Measurements from ENCODE around the gene TTC9B. TPM values are rescaled to one million over a fixed set of nuclear protein-coding genes. Genes with fewer than 3 reads are reported as not detected.
A peak's percentile ranks its signal among the peaks of the same experiment; 100 is the strongest.

TTC9B gene
- total RNA-seq, 1 donor from 2014 or later = not detected

GRCh38 chr19:40253611-40254092, 35.5 kb upstream of the TTC9B start:
- ATAC-seq (no peak), DNase-seq (no peak)
- H3K27me3 ChIP-seq (ENCODE audit: low read depth) = no peaks in the 10 kb centered on the region
- H3K4me3 ChIP-seq = no peak overlapping the region
- intact Hi-C loops (cut with DNase I) = no loop called here
- H3K4me1 ChIP-seq = no peaks in the 10 kb centered on the region
- H3K36me3 ChIP-seq = peaks cover 75% of the 10 kb centered on the region
- H3K27ac ChIP-seq = no peak overlapping the region
- H3K9me3 ChIP-seq = no peaks in the 10 kb centered on the region
- no peak for TF ChIP-seq CTCF (IDR thresholded peaks at IDR 0.05)

- intact Hi-C loops (cut with DNase I) = no loop called here
- Histone ChIP-seq H3K4me3 (no peak overlapping the region), H3K4me1 (no peaks in the 10 kb centered on the region), H3K27me3 (ENCODE audit: low read depth) (no peaks in the 10 kb centered on the region), H3K9me3 (no peaks in the 10 kb centered on the region), H3K36me3 (peaks cover 75% of the 10 kb centered on the region), H3K27ac (no peak overlapping the region)
- TF ChIP-seq CTCF (IDR thresholded peaks at IDR 0.05) = no peak
- DNase-seq (no peak), ATAC-seq (no peak)
Measured at GRCh38 chr19:40252395-40252794, 34.2 kb upstream of the TTC9B start.

GRCh38 chr19:40251991-40252390, 33.8 kb upstream of the TTC9B start:
- ATAC-seq (no peak), DNase-seq (no peak)
- intact Hi-C loops (cut with DNase I) = no loop called here
- Histone ChIP-seq H3K4me3 (no peak overlapping the region), H3K4me1 (no peaks in the 10 kb centered on the region), H3K27me3 (ENCODE audit: low read depth) (no peaks in the 10 kb centered on the region), H3K9me3 (no peaks in the 10 kb centered on the region), H3K27ac (no peak overlapping the region), H3K36me3 (peaks cover 74% of the 10 kb centered on the region)
- TF ChIP-seq CTCF (IDR thresholded peaks at IDR 0.05) = no peak

GRCh38 chr19:40251244-40251643, 33.1 kb upstream of the TTC9B start:
- H3K9me3 ChIP-seq = no peaks in the 10 kb centered on the region
- ATAC-seq = no peak
- no peaks in the 10 kb centered on the region for H3K4me1 ChIP-seq
- no peak overlapping the region for H3K4me3 ChIP-seq
- DNase-seq = no peak
- no peaks in the 10 kb centered on the region for H3K27me3 ChIP-seq (ENCODE audit: low read depth)
- H3K27ac ChIP-seq = no peak overlapping the region
- H3K36me3 ChIP-seq = peaks cover 66% of the 10 kb centered on the region
- TF ChIP-seq CTCF (IDR thresholded peaks at IDR 0.05) = no peak
- intact Hi-C loops (cut with DNase I) = no loop called here

- H3K36me3 ChIP-seq = peaks cover 51% of the 10 kb centered on the region
- intact Hi-C loops (cut with DNase I) = no loop called here
- TF ChIP-seq CTCF (IDR thresholded peaks at IDR 0.05) = no peak
- H3K27ac ChIP-seq = no peak overlapping the region
- DNase-seq (no peak), ATAC-seq (no peak)
- H3K9me3 ChIP-seq = no peaks in the 10 kb centered on the region
- H3K4me3 ChIP-seq = no peak overlapping the region
- H3K27me3 ChIP-seq (ENCODE audit: low read depth) = no peaks in the 10 kb centered on the region
- H3K4me1 ChIP-seq = peaks cover 12% of the 10 kb centered on the region
Measured at GRCh38 chr19:40249781-40250180, 31.6 kb upstream of the TTC9B start.

- Histone ChIP-seq H3K4me3 (no peak overlapping the region), H3K27me3 (ENCODE audit: low read depth) (no peaks in the 10 kb centered on the region), H3K36me3 (peaks cover 46% of the 10 kb centered on the region), H3K4me1 (peaks cover 12% of the 10 kb centered on the region), H3K9me3 (no peaks in the 10 kb centered on the region), H3K27ac (no peak overlapping the region)
- peak in 1 of 2 donors; percentile 11 for ATAC-seq
- peak; percentile 21 for DNase-seq
- intact Hi-C loops (cut with DNase I) = no loop called here
- TF ChIP-seq CTCF (IDR thresholded peaks at IDR 0.05) = no peak
Measured at GRCh38 chr19:40249201-40249600, 31.0 kb upstream of the TTC9B start.

Measured in lower lobe of right lung (tissue), 2 donors.